IMR-90 (cell line): ENCODE measurements around the gene GBX2.

ENCODE experiments used
- NFE2L2 ChIP-seq: fragments of 150-350 bp; IDR thresholded peaks from 2 replicates; pipeline ENCODE4 v1.6.1; 2016; ENCODE audit warnings: low read depth, mild to moderate bottlenecking, low read length
- RAD21 ChIP-seq: IDR thresholded peaks from 2 replicates; pipeline ENCODE4 v1.6.1; 2012; ENCODE audit warnings: low read length, improper control_type of control experiment
- TF ChIP-seq, protein P1 (sequence below): conservative IDR thresholded peaks from 2 replicates; pipeline ENCODE4 v1.5.1; 2012; ENCODE audit warnings: mild to moderate bottlenecking, low read depth, low read length, improper control_type of control experiment

DNA sequence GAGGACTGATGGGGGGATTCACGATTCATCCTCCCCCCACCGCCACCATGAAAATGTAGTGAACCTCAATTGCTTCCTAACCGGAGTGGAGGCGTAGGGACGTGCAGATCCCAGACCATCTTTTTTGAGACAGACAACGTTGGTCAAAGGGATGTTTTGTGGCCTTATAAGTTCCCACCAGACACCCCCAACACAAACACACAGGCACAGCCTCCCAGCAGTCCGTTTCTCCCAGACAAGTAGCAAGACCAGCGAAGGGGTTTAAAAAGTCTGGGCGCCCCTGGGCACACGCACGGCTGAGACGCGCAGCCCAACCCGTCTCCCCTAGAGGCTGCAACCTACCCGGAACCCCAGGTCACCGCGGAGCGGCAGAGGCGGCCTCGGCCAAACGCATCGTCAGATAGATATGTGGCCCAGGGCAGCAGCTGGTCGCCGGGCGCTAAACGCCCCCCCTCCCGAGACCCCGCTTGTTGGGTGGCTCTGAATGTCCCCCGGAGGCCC lies 1.3 kb downstream of the GBX2 start:
- TF ChIP-seq, protein P1, sequence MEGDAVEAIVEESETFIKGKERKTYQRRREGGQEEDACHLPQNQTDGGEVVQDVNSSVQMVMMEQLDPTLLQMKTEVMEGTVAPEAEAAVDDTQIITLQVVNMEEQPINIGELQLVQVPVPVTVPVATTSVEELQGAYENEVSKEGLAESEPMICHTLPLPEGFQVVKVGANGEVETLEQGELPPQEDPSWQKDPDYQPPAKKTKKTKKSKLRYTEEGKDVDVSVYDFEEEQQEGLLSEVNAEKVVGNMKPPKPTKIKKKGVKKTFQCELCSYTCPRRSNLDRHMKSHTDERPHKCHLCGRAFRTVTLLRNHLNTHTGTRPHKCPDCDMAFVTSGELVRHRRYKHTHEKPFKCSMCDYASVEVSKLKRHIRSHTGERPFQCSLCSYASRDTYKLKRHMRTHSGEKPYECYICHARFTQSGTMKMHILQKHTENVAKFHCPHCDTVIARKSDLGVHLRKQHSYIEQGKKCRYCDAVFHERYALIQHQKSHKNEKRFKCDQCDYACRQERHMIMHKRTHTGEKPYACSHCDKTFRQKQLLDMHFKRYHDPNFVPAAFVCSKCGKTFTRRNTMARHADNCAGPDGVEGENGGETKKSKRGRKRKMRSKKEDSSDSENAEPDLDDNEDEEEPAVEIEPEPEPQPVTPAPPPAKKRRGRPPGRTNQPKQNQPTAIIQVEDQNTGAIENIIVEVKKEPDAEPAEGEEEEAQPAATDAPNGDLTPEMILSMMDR: no peak
- TF ChIP-seq NFE2L2 (no peak), RAD21 (no peak)
